Sigmoid colon (tissue), 4 donors: ENCODE data around the gene SLC25A25.
A peak's percentile ranks its signal among the peaks of the same experiment; 100 is the strongest.

Experiments
- POLR2A ChIP-seq, 2 donors: fragments of 450-650 bp; IDR thresholded peaks; one replicate each; pipeline ENCODE4 v1.6.1; 2016; ENCODE audit warnings: antibody characterized with exemption in 2 of 2, mild to moderate bottlenecking in 2 of 2, moderate library complexity in 2 of 2
- POLR2AphosphoS5 ChIP-seq, 4 donors: sonication (generic); formaldehyde crosslinking; IDR thresholded peaks; one replicate each; pipeline ENCODE4 v1.6.1; 2017; ENCODE audit warnings: antibody characterized with exemption in 4 of 4
- TF ChIP-seq, protein P1 (sequence below), 4 experiments: fragments of 450-650 bp in 3 of 4; fragments of 200-600 bp in 1 of 4; IDR thresholded peaks; one replicate each; pipeline ENCODE4 v1.5.1; 2016 to 2019; ENCODE audit warnings: antibody characterized with exemption in 4 of 4, mild to moderate bottlenecking in 3 of 4, moderate library complexity in 2 of 4

DNA sequence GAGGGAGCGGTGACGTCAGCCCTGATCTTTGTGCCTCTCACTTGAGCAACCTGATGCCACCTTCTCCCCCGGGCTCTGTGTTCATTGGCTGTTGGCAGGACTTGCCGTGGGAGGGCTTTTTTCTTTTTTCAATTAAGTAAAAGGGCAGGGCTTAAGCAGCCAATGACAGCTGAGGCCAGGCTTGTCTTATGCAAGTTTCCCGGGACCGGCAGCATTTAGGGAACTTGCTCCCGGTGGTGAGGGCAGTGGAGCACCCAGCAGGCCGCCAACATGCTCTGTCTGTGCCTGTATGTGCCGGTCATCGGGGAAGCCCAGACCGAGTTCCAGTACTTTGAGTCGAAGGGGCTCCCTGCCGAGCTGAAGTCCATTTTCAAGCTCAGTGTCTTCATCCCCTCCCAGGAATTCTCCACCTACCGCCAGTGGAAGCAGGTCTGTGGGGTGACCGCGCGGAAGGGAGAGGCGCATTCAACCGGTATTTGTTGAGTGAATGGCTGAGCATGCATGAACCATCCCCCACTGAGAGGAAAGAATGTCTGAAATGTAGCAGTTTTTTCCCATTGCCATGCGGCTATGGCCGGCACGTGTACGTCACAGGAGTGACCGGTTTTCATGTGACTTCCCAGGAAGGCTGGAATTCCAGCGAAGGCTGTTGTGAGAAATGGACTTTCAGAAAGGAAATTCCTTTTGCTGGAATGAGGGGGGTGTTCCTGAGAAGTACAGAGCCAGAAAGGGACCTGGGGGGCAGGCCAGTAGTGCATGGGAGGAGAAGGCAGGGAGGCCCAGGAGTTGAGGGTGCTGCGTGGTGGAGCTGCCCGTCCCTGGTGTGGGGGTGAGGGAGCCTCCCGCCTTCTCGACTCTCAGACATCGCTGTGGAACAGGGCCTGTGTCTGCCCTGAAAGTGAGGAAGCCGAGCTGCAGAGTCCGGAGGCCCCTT, 30.5 kb downstream of the SLC25A25 start:
- TF ChIP-seq, protein P1, sequence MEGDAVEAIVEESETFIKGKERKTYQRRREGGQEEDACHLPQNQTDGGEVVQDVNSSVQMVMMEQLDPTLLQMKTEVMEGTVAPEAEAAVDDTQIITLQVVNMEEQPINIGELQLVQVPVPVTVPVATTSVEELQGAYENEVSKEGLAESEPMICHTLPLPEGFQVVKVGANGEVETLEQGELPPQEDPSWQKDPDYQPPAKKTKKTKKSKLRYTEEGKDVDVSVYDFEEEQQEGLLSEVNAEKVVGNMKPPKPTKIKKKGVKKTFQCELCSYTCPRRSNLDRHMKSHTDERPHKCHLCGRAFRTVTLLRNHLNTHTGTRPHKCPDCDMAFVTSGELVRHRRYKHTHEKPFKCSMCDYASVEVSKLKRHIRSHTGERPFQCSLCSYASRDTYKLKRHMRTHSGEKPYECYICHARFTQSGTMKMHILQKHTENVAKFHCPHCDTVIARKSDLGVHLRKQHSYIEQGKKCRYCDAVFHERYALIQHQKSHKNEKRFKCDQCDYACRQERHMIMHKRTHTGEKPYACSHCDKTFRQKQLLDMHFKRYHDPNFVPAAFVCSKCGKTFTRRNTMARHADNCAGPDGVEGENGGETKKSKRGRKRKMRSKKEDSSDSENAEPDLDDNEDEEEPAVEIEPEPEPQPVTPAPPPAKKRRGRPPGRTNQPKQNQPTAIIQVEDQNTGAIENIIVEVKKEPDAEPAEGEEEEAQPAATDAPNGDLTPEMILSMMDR (IDR thresholded peaks at IDR 0.05) = no peak
- peak; percentile 94 to 97 (median 96) for TF ChIP-seq POLR2AphosphoS5 (IDR thresholded peaks at IDR 0.05)
- peak; percentile 94 to 96 for TF ChIP-seq POLR2A (IDR thresholded peaks at IDR 0.05)
